ENCODE data around the gene ZSCAN26.

The ZSCAN26 gene

DNA sequence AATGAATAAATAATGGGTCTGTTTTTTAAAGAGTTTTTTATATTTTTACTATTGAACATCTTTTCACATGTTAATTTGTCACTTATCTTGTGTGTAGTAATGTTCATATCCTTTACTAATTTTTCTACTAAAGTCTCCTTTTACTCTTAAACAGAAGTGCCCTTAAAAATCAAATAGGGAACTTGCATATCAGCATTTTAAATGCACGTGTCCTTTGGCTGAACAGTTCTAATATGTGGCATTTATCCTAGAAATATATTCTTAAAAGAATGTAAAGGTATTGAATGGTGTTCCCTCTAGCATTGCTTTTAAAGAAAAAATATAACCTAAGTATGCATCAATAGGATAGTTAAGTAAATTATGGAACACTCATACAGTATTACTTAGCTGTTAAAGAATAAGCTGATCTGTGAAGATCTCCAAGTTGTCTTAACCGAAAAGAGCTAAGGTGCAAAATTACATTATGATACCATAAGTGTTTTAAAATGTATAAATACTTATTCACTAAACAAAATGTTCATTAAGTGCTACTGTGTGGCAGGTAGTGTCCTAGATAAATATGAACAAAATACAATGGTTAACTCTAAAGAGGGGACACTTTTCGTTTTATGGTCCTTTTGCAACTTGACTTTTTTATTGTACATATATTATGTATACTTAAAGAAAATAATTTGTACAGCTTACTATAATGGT lies 13.8 kb downstream of the ZSCAN26 start:
- TF ChIP-seq ZFP30 (CRISPR knock-in tag; IDR thresholded peaks at IDR 0.05) (no peak), ISL1 (CRISPR knock-in tag; IDR thresholded peaks at IDR 0.05) (no peak), TOX (CRISPR knock-in tag; IDR thresholded peaks at IDR 0.05; ENCODE audit: borderline replicate concordance) (no peak), RARB (CRISPR knock-in tag; IDR thresholded peaks at IDR 0.05) (no peak), OSR1 (CRISPR knock-in tag; IDR thresholded peaks at IDR 0.05) (no peak), ZNF565 (CRISPR knock-in tag; conservative IDR thresholded peaks at IDR 0.05; ENCODE audit: low read depth) (no peak)
- TF ChIP-seq, protein P1, sequence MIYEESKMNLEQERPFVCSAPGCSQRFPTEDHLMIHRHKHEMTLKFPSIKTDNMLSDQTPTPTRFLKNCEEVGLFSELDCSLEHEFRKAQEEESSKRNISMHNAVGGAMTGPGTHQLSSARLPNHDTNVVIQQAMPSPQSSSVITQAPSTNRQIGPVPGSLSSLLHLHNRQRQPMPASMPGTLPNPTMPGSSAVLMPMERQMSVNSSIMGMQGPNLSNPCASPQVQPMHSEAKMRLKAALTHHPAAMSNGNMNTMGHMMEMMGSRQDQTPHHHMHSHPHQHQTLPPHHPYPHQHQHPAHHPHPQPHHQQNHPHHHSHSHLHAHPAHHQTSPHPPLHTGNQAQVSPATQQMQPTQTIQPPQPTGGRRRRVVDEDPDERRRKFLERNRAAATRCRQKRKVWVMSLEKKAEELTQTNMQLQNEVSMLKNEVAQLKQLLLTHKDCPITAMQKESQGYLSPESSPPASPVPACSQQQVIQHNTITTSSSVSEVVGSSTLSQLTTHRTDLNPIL (CRISPR knock-in tag; IDR thresholded peaks at IDR 0.05; ENCODE audit: low read depth) = no peak
- ATAC-seq = peak; percentile 3; the same call in 1 of the 3 replicates

DNA sequence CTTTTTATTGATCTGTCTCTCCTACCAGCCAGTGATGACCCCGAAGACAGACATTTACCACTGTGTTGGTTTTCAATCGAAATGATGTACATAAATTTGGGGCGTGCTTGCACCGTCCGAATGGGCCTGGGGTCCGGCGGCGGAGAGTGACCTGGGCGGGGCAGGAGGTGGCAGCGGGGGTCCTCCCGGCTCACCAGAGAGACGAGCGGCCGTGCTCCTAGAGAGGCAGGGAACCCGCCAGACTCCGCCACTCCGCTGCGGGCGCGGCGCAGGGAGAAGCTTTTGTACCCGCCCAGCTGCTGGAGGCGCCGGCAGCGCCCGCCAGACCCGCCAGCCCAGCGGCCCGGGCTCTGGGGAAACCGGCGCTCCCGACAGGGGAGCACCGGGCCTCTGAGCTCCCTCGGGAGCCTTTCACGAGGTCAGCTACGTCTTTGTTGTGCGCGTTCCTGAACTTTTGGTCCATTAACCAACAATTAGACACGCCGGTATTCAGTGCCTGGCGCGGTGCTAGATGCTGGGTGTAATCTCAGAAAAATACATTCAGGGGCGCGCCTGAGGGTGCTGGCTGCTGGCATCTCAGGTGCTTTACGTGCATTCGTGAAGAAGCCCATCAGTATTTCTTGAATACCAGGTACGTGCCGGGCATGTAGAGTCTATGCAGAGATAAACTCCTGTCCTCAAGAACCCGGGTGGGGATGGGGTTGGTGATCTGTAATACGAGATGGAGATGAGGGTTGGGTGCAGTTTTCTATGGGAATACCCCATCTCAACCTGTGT lies 14.5 kb downstream of the ZSCAN26 start, which contains the start of gene PGBD1:
Gene PGBD1 (plus strand): TSS at position 285 of the 777 bp plus-strand sequence. CDS start 2,242 bp downstream, outside the sequence.
- peak; percentile 99 for ATAC-seq
- TF ChIP-seq TCF4 (CRISPR knock-in tag; IDR thresholded peaks at IDR 0.05; ENCODE audit: borderline replicate concordance) (no peak), BACH2 (CRISPR knock-in tag; IDR thresholded peaks at IDR 0.05; ENCODE audit: borderline replicate concordance) (no peak), ZNF565 (CRISPR knock-in tag; conservative IDR thresholded peaks at IDR 0.05; ENCODE audit: low read depth) (no peak), GLIS3 (CRISPR knock-in tag; IDR thresholded peaks at IDR 0.05) (0 out of 2 replicates have a peak, but pooled peaks have one; percentile 7)
- TF ChIP-seq, protein P1 (CRISPR knock-in tag; IDR thresholded peaks at IDR 0.05; ENCODE audit: low read depth) = no peak

DNA sequence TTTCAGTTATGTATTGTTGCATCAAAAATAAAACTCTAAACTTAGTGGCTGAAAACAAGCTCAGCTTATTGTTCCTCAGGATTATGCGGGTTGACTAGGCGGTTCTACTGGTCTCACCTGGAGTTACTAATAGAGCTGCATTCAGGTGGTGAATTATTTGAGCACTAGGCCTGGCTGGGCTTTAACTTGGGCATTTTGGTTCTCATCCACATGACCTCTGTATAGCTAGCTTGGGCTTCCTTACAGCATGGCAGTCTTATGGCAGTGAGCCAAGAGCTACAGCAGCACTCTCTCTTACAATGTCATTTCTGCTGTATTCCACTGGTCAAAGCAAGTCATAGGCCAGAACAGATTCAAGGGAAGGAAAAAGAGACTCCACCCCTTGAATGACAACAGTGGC lies 16.0 kb downstream of the ZSCAN26 start:
- no peak for ATAC-seq
- TF ChIP-seq ZNF565 (CRISPR knock-in tag; conservative IDR thresholded peaks at IDR 0.05; ENCODE audit: low read depth) (peak; percentile 99), CSDC2 (CRISPR knock-in tag; IDR thresholded peaks at IDR 0.05) (no peak)

DNA sequence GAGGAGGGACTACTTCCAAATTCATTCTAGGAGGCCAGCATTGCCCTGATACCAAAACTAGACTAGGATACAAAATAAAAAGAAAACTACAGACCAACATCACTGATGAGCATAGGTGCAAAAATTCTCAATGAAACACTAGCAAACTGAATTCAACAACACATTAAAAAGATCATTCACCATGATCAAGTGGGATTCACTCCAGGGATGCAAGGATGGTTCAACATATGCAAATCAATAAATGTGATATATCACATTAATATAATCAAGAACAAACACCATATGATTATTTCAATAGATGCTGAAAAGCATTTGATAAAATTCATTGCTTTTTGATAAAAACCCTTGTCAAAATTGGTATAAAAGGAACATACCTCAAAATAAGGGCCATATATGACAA lies 24.6 kb downstream of the ZSCAN26 start:
- no peak for TF ChIP-seq ZNF565 (CRISPR knock-in tag; conservative IDR thresholded peaks at IDR 0.05; ENCODE audit: low read depth)
- TF ChIP-seq RARB (CRISPR knock-in tag; IDR thresholded peaks at IDR 0.05) = no peak
- no peak for TF ChIP-seq ZFP3 (CRISPR knock-in tag; IDR thresholded peaks at IDR 0.05)
- TF ChIP-seq, protein P2, sequence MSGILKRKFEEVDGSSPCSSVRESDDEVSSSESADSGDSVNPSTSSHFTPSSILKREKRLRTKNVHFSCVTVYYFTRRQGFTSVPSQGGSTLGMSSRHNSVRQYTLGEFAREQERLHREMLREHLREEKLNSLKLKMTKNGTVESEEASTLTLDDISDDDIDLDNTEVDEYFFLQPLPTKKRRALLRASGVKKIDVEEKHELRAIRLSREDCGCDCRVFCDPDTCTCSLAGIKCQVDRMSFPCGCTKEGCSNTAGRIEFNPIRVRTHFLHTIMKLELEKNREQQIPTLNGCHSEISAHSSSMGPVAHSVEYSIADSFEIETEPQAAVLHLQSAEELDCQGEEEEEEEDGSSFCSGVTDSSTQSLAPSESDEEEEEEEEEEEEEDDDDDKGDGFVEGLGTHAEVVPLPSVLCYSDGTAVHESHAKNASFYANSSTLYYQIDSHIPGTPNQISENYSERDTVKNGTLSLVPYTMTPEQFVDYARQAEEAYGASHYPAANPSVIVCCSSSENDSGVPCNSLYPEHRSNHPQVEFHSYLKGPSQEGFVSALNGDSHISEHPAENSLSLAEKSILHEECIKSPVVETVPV (CRISPR knock-in tag; IDR thresholded peaks at IDR 0.05) = no peak
- no peak for ATAC-seq

DNA sequence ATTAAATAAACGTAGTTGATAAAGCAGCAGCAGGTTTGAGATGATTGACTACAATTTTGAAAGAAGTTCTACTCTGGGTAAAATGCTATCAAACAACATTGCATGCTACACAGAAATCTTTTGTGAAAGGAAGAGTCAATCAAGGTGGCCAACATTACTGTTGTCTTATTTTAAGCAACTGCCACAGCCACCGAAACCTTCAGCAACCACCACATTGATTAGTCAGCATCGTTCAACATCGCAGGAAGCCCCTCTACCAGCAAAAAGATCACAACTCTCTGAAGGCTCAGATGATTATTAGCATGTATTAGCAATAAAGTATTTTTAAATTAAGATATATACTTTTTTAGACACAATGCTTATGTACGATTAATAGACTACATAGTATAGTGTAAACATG lies 28.4 kb downstream of the ZSCAN26 start:
- no peak for TF ChIP-seq ZFP30 (CRISPR knock-in tag; IDR thresholded peaks at IDR 0.05)
- no peak for TF ChIP-seq OSR1 (CRISPR knock-in tag; IDR thresholded peaks at IDR 0.05)
- no peak for TF ChIP-seq ZC3H10 (CRISPR knock-in tag; IDR thresholded peaks at IDR 0.05)
- TF ChIP-seq, protein P2 (CRISPR knock-in tag; IDR thresholded peaks at IDR 0.05) = no peak
- TF ChIP-seq TOX (CRISPR knock-in tag; IDR thresholded peaks at IDR 0.05; ENCODE audit: borderline replicate concordance) = no peak
- no peak for TF ChIP-seq ESRRG (CRISPR knock-in tag; IDR thresholded peaks at IDR 0.05)
- no peak for TF ChIP-seq ISL1 (CRISPR knock-in tag; IDR thresholded peaks at IDR 0.05)
- no peak for TF ChIP-seq BACH2 (CRISPR knock-in tag; IDR thresholded peaks at IDR 0.05; ENCODE audit: borderline replicate concordance)

DNA sequence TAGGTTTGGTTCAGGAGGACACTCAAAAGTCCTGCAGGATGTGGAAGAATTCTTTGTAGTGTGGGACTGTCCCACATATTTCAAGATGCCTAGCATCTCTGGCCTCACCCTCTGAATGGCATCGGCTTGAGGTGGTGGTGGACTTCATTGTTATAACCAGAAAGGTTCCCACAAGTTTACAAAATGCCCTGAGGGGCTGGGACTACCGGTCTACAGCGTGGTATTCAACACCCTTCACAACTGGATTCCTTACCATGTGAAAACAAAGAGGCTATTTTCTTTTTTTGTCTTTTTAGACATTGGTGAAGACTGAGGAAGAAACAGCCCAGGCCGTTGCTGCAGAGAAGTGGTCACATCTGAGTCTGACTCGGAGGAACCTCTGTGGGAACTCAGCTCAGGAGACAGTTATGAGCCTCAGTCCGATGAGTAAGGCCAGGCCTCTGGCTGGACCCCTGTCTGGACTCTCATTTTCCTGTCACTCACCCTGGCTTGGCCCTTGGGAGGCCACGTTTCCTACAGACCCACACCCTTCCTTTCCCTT lies 29.6 kb downstream of the ZSCAN26 start:
- TF ChIP-seq OSR1 (CRISPR knock-in tag; IDR thresholded peaks at IDR 0.05) (no peak), ZFP30 (CRISPR knock-in tag; IDR thresholded peaks at IDR 0.05) (no peak), BACH2 (CRISPR knock-in tag; IDR thresholded peaks at IDR 0.05; ENCODE audit: borderline replicate concordance) (no peak), RARB (CRISPR knock-in tag; IDR thresholded peaks at IDR 0.05) (no peak), TOX (CRISPR knock-in tag; IDR thresholded peaks at IDR 0.05; ENCODE audit: borderline replicate concordance) (no peak), ZC3H10 (CRISPR knock-in tag; IDR thresholded peaks at IDR 0.05) (no peak), GLIS3 (CRISPR knock-in tag; IDR thresholded peaks at IDR 0.05) (no peak), ZFP3 (CRISPR knock-in tag; IDR thresholded peaks at IDR 0.05) (no peak), ZNF8 (CRISPR knock-in tag; IDR thresholded peaks at IDR 0.05) (no peak), ESRRG (CRISPR knock-in tag; IDR thresholded peaks at IDR 0.05) (no peak)
- TF ChIP-seq, protein P3, sequence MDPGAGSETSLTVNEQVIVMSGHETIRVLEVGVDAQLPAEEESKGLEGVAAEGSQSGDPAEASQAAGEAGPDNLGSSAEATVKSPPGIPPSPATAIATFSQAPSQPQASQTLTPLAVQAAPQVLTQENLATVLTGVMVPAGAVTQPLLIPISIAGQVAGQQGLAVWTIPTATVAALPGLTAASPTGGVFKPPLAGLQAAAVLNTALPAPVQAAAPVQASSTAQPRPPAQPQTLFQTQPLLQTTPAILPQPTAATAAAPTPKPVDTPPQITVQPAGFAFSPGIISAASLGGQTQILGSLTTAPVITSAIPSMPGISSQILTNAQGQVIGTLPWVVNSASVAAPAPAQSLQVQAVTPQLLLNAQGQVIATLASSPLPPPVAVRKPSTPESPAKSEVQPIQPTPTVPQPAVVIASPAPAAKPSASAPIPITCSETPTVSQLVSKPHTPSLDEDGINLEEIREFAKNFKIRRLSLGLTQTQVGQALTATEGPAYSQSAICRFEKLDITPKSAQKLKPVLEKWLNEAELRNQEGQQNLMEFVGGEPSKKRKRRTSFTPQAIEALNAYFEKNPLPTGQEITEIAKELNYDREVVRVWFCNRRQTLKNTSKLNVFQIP (CRISPR knock-in tag; IDR thresholded peaks at IDR 0.05; ENCODE audit: borderline replicate concordance, low read depth) = no peak
- TF ChIP-seq, protein P4, sequence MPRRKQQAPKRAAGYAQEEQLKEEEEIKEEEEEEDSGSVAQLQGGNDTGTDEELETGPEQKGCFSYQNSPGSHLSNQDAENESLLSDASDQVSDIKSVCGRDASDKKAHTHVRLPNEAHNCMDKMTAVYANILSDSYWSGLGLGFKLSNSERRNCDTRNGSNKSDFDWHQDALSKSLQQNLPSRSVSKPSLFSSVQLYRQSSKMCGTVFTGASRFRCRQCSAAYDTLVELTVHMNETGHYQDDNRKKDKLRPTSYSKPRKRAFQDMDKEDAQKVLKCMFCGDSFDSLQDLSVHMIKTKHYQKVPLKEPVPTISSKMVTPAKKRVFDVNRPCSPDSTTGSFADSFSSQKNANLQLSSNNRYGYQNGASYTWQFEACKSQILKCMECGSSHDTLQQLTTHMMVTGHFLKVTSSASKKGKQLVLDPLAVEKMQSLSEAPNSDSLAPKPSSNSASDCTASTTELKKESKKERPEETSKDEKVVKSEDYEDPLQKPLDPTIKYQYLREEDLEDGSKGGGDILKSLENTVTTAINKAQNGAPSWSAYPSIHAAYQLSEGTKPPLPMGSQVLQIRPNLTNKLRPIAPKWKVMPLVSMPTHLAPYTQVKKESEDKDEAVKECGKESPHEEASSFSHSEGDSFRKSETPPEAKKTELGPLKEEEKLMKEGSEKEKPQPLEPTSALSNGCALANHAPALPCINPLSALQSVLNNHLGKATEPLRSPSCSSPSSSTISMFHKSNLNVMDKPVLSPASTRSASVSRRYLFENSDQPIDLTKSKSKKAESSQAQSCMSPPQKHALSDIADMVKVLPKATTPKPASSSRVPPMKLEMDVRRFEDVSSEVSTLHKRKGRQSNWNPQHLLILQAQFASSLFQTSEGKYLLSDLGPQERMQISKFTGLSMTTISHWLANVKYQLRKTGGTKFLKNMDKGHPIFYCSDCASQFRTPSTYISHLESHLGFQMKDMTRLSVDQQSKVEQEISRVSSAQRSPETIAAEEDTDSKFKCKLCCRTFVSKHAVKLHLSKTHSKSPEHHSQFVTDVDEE (CRISPR knock-in tag; IDR thresholded peaks at IDR 0.05) = no peak
- ATAC-seq = no peak

More for the DNA sequence above, 28.4 kb downstream of the ZSCAN26 start:
- no peak for ATAC-seq
